ENCODE measurements around the gene C1orf159.
A peak's percentile ranks its signal among the peaks of the same experiment; 100 is the strongest.

DNA sequence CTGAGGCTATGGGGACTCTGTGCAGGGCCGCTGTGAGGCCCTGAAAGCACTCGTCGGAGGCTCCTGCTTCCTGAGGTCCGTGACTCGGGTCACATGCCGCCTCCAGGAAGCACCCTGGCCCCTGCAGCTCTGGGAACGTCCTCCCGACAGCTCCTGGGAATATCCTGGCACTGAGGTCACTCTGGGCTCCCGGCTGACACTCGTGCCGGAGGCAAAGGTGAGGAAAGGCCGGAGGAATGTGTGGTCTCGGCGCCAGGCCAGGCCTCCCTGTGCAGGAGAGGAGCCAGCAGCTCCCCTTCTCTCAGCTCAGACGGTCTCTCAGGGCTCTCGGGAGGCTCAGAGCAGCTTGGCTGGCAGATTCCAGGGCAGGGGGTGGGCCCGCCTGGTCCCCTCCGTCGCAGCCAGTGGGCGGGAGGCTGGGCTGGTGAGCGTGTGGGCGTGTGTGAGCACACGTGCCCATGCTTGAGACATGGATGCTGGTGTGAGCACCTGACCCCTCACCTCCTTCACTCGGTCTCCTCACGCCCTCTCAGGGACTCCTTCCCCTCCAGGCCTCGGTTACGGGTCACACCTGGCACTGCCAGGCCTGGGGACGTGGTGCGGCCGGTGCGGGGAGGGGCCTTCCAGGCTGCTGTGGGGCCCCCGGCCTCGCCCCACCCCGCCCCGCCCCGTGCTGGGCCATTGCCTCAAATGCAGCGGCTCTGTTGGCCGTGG, 36.3 kb downstream of the C1orf159 start:
- TF ChIP-seq REST (IDR thresholded peaks at IDR 0.05; ENCODE audit: low read depth) (no peak), YY1 (IDR thresholded peaks at IDR 0.05; ENCODE audit: low read depth) (peak; percentile 65), ZBTB7A (IDR thresholded peaks at IDR 0.05; ENCODE audit: low read depth) (peak; percentile 62), RAD21 (IDR thresholded peaks at IDR 0.05; ENCODE audit: low read depth) (no peak), CREB1 (IDR thresholded peaks at IDR 0.05; ENCODE audit: low read depth) (no peak; the same call in 1 of the 2 replicates), NFIC (IDR thresholded peaks at IDR 0.05) (peak; percentile 88), MAX (IDR thresholded peaks at IDR 0.05) (peak; percentile 93), TAF1 (IDR thresholded peaks at IDR 0.05; ENCODE audit: low read depth) (peak; percentile 46; the same call in 1 of the 2 replicates)

Measured in Ishikawa (cell line).